Stimulated activated CD4-positive, alpha-beta T cell treated with anti-CD3 and anti-CD28 coated beads, Interleukin-2, amount 100 ng/mL, for 4 hours (primary cell): Measurements from ENCODE around the gene MFAP4.
"Not testable (repeated sequence)": the region's sequence is repeated elsewhere in the genome, so short reads cannot be mapped to it uniquely, and the experiment has no call there.

ENCODE experiments used
- DNase-seq: peaks from one replicate; pipeline ENCODE4 v3.0.0-alpha.2; 2020; ENCODE audit warnings: low read depth

The MFAP4 gene

GRCh38 chr17:19370493-19370960, 16.5 kb downstream of the MFAP4 start:
- DNase-seq = no peak

GRCh38 chr17:19369846-19370492, 17.0 kb downstream of the MFAP4 start:
- DNase-seq = no peak

DNA sequence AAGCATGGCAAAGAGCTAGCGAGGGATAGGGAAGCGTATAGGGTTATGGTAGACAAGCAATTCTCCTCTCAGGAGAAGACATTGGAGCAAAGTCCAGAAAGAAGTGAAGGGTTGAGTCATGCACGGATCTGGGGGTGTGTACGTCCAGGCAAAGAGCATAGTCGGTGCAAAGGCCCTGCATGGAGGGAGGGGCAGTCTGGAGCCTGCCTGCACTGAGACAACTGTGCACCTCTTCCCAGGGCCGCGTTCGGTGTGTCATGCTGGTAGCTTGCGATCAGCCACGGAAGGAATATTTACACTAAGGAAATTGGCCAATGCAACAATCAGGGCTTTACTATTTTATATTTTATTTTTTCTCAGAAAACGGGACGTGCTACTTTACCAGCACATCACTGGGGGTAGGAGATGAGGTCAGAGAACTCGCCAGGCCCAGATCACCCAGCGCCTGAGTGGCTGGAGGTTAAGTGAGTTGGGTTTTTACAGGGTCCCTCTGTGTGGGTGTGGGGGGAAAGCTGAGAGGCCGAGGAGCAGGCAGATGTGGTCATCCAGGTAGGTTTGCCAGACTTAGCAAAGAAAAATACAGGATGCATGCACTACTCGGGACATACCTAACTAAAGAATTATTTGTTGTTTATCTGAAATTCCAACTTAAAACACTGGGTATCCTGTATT, 17.7 kb downstream of the MFAP4 start:
- no peak for DNase-seq

DNA sequence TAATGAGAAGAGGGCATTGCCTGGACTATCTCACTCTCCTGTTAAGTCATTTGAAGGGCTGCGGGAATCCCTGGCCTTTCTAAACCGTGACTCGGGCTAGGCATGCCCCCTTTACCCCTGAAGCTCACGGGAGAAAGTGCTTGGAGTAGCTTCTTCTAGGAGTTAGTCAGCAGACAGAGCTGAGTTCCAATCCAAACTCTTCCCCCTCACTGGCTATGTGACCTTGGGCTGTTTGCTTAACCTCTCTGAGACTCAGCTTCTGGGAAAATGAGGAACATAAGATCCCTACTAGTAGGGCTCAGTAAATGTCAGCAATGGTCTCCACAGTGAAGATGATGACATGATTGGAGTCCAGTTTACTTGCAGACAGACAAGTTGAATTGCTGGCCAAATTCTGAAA, 18.8 kb downstream of the MFAP4 start:
- no peak for DNase-seq

GRCh38 chr17:19366637-19366972, 20.4 kb downstream of the MFAP4 start:
- no peak for DNase-seq

GRCh38 chr17:19365833-19366636, 21.0 kb downstream of the MFAP4 start:
- no peak for DNase-seq

- DNase-seq = no peak
Observed at GRCh38 chr17:19365499-19365817, 21.5 kb downstream of the MFAP4 start.

DNA sequence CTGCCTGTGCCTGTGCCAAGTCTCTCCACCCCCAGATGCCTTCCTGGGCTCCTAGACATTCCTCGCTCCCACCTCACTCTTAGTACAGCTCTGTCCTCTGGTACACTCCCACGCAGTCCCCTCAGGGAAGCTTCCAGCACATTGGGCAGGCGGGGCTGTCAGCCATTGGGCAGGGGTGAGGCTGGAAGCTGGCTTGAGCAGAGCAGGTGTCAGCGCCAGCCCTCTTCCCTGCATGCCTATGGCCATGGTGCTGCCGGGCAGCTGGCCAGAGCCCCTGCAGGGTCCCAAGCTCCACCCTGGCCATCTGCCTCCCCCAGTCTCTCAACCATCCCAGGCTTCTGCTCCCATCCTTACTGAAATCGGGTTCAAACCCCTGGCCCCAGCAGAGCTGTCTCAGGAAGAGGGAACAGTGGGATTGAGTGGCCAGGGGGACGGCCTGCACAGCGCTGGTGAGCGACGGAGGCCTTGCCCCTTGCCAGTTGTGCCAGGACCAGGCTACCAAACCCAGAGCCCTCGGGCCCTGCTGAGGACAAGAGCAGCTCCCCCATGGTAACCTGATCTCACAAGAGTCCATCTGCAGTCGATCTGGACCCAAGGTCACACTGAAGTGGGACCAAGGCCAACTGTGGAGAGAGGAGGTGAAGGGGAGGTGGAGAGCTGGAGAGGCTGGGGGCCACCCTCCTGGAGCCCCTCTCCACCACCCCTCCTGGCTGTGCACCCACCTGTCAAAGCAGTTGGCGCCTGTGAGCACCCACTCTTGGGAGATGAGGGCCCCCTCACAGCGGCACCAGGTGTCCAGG, 22.1 kb downstream of the MFAP4 start:
- no peak for DNase-seq

DNA sequence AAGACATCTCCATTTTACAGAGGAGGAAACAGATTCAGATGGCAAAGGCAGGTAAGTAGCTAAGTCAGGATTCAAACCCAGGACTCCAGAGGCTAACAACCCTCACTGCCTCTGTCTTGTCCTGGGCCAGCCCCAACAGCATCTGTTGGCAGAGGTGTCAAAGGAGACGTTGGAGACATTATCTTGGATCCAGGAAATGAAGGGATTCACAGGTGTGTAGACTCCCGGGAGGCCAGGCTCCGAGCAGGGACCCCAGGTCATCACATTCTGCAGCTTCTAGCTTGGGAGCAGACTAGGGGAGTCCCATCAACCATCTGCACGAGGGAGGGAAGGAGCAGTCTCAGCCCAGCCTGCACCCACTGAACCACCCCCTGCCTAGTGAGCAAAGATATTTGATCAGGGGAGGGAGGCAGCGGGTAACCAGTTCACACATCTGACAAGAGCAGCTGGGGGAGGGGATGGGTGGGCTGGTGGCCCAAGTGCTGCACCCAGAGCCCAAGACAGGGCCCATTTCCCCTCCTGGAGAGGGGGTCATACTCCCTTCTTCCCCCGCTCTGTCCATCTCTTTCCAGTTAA, 23.4 kb downstream of the MFAP4 start:
- DNase-seq = no peak

DNA sequence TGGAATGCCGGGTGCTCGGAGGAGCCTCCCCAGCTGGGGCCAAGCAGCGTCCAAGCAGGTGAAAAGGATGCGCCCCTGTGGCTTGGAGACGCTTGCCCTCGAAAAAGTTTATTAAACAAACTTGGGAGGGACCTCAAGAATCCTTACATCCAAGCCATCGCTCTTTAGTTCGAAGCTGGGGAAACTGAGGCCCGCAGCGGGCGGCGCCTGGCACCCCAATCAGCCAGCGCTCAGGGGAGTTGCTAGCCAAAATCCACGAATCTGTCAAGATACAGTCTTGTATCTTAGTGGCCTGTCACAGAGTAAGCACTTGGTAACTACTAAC, 23.9 kb downstream of the MFAP4 start:
- no peak for DNase-seq

- peak; percentile 89 for DNase-seq
Observed at GRCh38 chr17:19362277-19363113, 24.5 kb downstream of the MFAP4 start, which contains the start of gene B9D1. B9D1 (minus strand) TSS chr17:19362723; CDS start chr17:19362569, 154 bp downstream.

- no peak for DNase-seq
Observed at GRCh38 chr17:19361944-19362276, 25.1 kb downstream of the MFAP4 start.

- no peak for DNase-seq
Observed at GRCh38 chr17:19361326-19361725, 25.7 kb downstream of the MFAP4 start.

- no peak for DNase-seq
Observed at GRCh38 chr17:19360772-19361171, 26.2 kb downstream of the MFAP4 start.

DNA sequence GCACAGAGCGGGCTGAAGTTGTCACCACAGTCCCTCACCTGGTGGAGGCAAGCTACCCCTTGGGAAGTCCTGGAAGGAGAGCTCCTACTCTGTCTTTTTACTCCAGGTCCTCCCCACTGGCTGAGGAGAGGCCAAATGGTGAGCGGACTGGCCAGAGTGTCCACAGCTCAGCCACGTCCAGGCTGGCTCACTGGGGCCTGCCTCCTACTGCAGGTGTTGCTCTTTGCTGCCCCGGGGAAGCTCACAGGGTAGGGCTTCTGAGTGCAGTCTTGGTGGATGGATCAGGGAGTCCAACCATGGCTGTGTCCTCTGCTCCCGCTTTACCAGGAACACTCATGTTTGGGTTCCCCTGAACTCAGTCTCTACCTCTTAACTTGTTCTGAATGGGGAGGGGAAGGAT, 27.1 kb downstream of the MFAP4 start:
- no peak for DNase-seq

DNA sequence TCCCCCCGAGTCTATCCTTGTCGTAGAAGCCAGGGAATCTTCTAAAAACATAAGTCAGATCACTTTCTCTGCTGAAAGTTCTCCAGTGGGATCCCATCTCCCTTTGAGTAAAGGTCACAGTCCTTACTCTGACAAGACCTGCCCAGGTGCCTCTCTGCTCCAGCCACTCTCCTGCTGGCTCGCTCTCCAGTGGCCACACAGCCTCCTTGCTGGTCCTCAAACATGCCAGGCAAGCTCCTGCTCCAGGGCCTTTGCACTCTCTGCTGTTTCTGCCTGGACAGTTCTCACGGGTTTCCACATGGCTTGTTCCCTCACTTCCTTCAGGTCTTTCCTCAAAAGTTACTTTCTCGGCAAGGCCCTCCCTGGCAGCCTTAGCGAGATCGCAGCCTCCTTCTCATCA, 27.8 kb downstream of the MFAP4 start:
- no peak for DNase-seq

DNA sequence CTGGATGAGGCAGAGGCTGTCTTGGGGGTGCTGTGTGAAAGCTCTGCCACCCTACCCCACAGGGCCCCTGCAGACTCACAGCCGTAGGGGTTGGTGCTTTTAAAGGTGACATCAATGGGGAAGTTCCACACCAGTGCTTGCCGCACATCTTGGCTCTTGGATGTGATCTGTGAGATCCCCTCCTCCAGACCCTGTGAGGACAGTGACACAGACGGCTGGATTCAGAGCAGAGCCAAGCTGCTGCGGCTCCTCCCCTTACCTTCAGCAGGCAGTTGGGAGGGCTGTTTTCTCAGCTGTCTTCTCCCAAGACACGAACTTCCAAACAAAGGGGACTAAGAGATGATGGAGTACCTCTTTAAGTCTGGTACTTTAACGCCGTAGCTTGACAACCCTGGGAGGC, 29.2 kb downstream of the MFAP4 start:
- DNase-seq = no peak

- no peak for DNase-seq
Observed at GRCh38 chr17:19357351-19357750, 29.6 kb downstream of the MFAP4 start.

- DNase-seq = no peak
Observed at GRCh38 chr17:19354748-19355147, 32.2 kb downstream of the MFAP4 start.

GRCh38 chr17:19353401-19353800, 33.6 kb downstream of the MFAP4 start:
- not testable (repeated sequence) for DNase-seq

- DNase-seq = no peak
Observed at GRCh38 chr17:19348806-19349205, 38.2 kb downstream of the MFAP4 start.
